DOHH2 (cell line): ENCODE data around the gene NFKB2.

ENCODE experiments used
- H3F3A ChIP-seq: fragments of 200-600 bp; sonication (generic), shearing (Covaris generic); 2 replicates; pipeline ENCODE4 v1.6.0; 2016; ENCODE audit warnings: antibody characterized with exemption, mild to moderate bottlenecking; ENCODE audit not compliant: control insufficient read depth, insufficient read depth
- H3K27ac ChIP-seq: fragments of 200-600 bp; sonication (generic); 2 replicates; pipeline ENCODE4 v1.5.1; 2014; ENCODE audit warnings: low read depth, mild to moderate bottlenecking, low read length, moderate library complexity
- H3K27me3 ChIP-seq: fragments of 200-600 bp; sonication (generic); 2 replicates; pipeline ENCODE4 v1.6.1; 2014; ENCODE audit warnings: mild to moderate bottlenecking, low read length, mixed read lengths; ENCODE audit not compliant: control insufficient read depth
- H3K36me3 ChIP-seq: fragments of 200-600 bp; sonication (generic); 2 replicates; pipeline ENCODE4 v1.6.1; 2014; ENCODE audit warnings: mild to moderate bottlenecking, low read length, moderate library complexity, mixed read lengths; ENCODE audit not compliant: control insufficient read depth
- H3K4me1 ChIP-seq: fragments of 200-600 bp; sonication (generic); 2 replicates; pipeline ENCODE4 v1.6.1; 2014; ENCODE audit warnings: mild to moderate bottlenecking, low read length, mixed read lengths; ENCODE audit not compliant: control insufficient read depth
- H3K4me2 ChIP-seq: fragments of 200-600 bp; sonication (generic); 2 replicates; pipeline ENCODE4 v1.6.0; 2014; ENCODE audit warnings: mild to moderate bottlenecking, low read length, moderate library complexity
- H3K4me3 ChIP-seq: fragments of 200-600 bp; sonication (generic); 2 replicates; pipeline ENCODE4 v1.5.1; 2014; ENCODE audit warnings: mild to moderate bottlenecking, low read length, mixed read lengths
- H3K79me2 ChIP-seq: fragments of 200-600 bp; sonication (generic); 2 replicates; pipeline ENCODE4 v1.6.1; 2014; ENCODE audit warnings: mild to moderate bottlenecking, low read length, mixed read lengths; ENCODE audit not compliant: control insufficient read depth
- H3K9me2 ChIP-seq: fragments of 200-600 bp; sonication (generic); replicated peaks from 2 replicates; pipeline ENCODE4 v1.6.1; 2014; ENCODE audit warnings: mild to moderate bottlenecking, low read length, mixed read lengths; ENCODE audit not compliant: control insufficient read depth
- H3K9me3 ChIP-seq: fragments of 200-600 bp; sonication (generic); 2 replicates; pipeline ENCODE4 v1.6.1; 2014; ENCODE audit warnings: antibody characterized with exemption, low read length, mixed read lengths; ENCODE audit not compliant: control insufficient read depth, insufficient read depth
- H4K20me1 ChIP-seq: fragments of 200-600 bp; sonication (generic); 2 replicates; pipeline ENCODE4 v1.6.0; 2014; ENCODE audit warnings: low read depth, mild to moderate bottlenecking, antibody characterized with exemption, low read length, moderate library complexity; ENCODE audit not compliant: control insufficient read depth, insufficient read depth
- EZH2phosphoT487 ChIP-seq: fragments of 200-600 bp; sonication (generic); IDR thresholded peaks from 2 replicates; pipeline ENCODE4 v1.6.1; 2017; ENCODE audit warnings: borderline replicate concordance, mild to moderate bottlenecking, antibody characterized with exemption, low read length, moderate library complexity, mixed read lengths
- TF ChIP-seq, protein P1 (sequence below): fragments of 200-600 bp; sonication (generic); IDR thresholded peaks from one replicate; pipeline ENCODE4 v1.5.1; 2014; ENCODE audit warnings: antibody characterized with exemption, mild to moderate bottlenecking, low read depth, low read length; ENCODE audit not compliant: poor library complexity, severe bottlenecking

The NFKB2 gene

DNA sequence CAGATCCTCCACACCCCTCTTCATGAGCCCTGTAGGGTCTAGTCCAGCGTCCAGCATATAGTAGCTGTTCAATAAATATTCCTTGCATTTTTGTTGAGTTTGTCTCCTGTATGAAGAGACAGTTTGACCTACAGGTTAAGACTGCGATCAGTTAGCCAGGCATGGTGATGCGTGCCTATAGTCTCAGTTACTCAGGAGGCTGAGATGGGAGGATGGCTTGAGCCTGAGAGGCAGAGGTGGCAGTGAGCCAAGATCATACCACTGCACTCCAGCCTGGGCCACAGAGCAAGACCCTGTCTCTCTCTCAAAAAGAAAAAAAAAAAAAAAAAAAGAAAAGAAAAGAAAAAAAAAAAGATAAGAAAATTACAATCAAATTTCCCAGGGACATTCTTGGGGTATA is 42.0 kb downstream of the NFKB2 start:
- Histone ChIP-seq H3K9me3 (no peaks in the 10 kb centered on the region), H3K27ac (no peak overlapping the region), H3K36me3 (no peaks in the 10 kb centered on the region), H3K27me3 (peaks cover 19% of the 10 kb centered on the region), H3K4me2 (no peak overlapping the region), H4K20me1 (no peaks in the 10 kb centered on the region), H3K79me2 (no peaks in the 10 kb centered on the region), H3K9me2 (no peaks in the 10 kb centered on the region), H3K4me3 (no peak overlapping the region), H3K4me1 (peaks cover 15% of the 10 kb centered on the region), H3F3A (no peaks in the 10 kb centered on the region)
- TF ChIP-seq, protein P1, sequence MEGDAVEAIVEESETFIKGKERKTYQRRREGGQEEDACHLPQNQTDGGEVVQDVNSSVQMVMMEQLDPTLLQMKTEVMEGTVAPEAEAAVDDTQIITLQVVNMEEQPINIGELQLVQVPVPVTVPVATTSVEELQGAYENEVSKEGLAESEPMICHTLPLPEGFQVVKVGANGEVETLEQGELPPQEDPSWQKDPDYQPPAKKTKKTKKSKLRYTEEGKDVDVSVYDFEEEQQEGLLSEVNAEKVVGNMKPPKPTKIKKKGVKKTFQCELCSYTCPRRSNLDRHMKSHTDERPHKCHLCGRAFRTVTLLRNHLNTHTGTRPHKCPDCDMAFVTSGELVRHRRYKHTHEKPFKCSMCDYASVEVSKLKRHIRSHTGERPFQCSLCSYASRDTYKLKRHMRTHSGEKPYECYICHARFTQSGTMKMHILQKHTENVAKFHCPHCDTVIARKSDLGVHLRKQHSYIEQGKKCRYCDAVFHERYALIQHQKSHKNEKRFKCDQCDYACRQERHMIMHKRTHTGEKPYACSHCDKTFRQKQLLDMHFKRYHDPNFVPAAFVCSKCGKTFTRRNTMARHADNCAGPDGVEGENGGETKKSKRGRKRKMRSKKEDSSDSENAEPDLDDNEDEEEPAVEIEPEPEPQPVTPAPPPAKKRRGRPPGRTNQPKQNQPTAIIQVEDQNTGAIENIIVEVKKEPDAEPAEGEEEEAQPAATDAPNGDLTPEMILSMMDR: no peak
- TF ChIP-seq EZH2phosphoT487: no peak

DNA sequence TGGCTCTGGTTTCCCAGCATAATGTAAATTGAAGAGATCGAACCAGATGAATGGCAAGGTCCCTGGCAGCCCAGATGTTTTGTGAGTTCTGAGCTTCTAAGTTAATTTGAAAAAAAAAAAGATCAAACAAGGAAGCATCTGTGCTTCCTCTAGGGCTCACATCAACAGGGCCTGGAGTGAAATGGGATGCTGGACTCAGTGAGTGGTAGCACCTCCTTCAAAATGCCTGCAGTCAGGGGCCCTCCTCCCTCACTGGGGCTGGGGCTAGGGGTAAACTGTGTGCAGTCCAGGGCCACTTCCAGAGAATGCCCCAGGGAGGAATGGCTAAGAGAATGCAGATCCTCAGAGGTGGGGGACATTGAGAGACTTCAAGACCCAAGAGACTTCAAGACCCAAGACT is 42.9 kb downstream of the NFKB2 start:
- Histone ChIP-seq H3K4me1 (peaks cover 10% of the 10 kb centered on the region), H3K27me3 (peaks cover 20% of the 10 kb centered on the region), H3K36me3 (no peaks in the 10 kb centered on the region), H4K20me1 (no peaks in the 10 kb centered on the region), H3K4me2 (no peak overlapping the region), H3K9me2 (no peaks in the 10 kb centered on the region), H3K27ac (no peak overlapping the region), H3K4me3 (no peak overlapping the region), H3K9me3 (no peaks in the 10 kb centered on the region), H3F3A (no peaks in the 10 kb centered on the region), H3K79me2 (no peaks in the 10 kb centered on the region)
- TF ChIP-seq EZH2phosphoT487: no peak
- TF ChIP-seq, protein P1: no peak

DNA sequence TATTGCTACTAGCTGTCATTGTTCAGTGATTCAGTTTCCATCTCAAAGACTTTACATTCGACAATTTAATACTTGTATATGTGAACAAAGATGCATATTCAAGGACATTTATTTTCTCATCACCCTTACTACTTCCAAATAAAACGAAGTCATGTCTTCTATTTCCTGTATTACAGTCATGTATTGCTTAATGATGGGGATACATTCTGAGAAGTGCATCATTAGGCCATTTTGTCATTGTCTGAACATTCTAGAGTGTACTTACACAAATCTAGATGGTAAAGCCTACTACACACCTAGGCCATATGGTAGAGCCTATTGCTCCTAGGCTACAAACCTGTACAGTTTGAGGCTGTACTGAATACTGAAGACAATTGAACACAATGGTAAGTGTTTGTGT is 49.3 kb downstream of the NFKB2 start:
- Histone ChIP-seq H3F3A (no peaks in the 10 kb centered on the region), H3K27ac (no peak overlapping the region), H4K20me1 (no peaks in the 10 kb centered on the region), H3K9me3 (no peaks in the 10 kb centered on the region), H3K9me2 (no peaks in the 10 kb centered on the region), H3K4me3 (no peak overlapping the region), H3K27me3 (peaks cover 6% of the 10 kb centered on the region), H3K79me2 (peaks cover under 1% of the 10 kb centered on the region), H3K4me1 (peaks cover 17% of the 10 kb centered on the region), H3K4me2 (no peak overlapping the region), H3K36me3 (no peaks in the 10 kb centered on the region)
- TF ChIP-seq EZH2phosphoT487: no peak
- TF ChIP-seq, protein P1: no peak
